GM19035 (cell line): Measurements from ENCODE around the gene ITGA5.

ENCODE experiments used
- ATAC-seq: cut with Tn5 transposase; IDR thresholded peaks from one replicate; pipeline ENCODE4 v1.9.1; 2021; ENCODE audit not compliant: unreplicated experiment

ITGA5 gene

GRCh38 chr12:54390176-54390667, 28.8 kb downstream of the ITGA5 start:
- ATAC-seq: no peak

- no peak for ATAC-seq
Measured at GRCh38 chr12:54389607-54390175, 29.4 kb downstream of the ITGA5 start.

- no peak for ATAC-seq
Measured at GRCh38 chr12:54389134-54389508, 29.9 kb downstream of the ITGA5 start.

GRCh38 chr12:54388237-54389133, 30.6 kb downstream of the ITGA5 start:
- ATAC-seq: no peak

GRCh38 chr12:54387114-54387467, 32.0 kb downstream of the ITGA5 start:
- no peak for ATAC-seq

GRCh38 chr12:54386403-54387113, 32.5 kb downstream of the ITGA5 start:
- no peak for ATAC-seq

- no peak for ATAC-seq
Measured at GRCh38 chr12:54385251-54385914, 33.7 kb downstream of the ITGA5 start.

- ATAC-seq: no peak
Measured at GRCh38 chr12:54384591-54385041, 34.5 kb downstream of the ITGA5 start, which contains the start of gene ZNF385A. TSS of gene ZNF385A (minus strand) at chr12:54384733. CDS start at chr12:54384514, 219 bp downstream.

GRCh38 chr12:54383041-54383609, 35.9 kb downstream of the ITGA5 start:
- no peak for ATAC-seq

GRCh38 chr12:54381136-54381535, 37.9 kb downstream of the ITGA5 start:
- ATAC-seq: no peak

GRCh38 chr12:54379398-54380201, 39.5 kb downstream of the ITGA5 start:
- ATAC-seq: peak; percentile 82

- ATAC-seq: no peak
Measured at GRCh38 chr12:54378796-54379397, 40.2 kb downstream of the ITGA5 start.

GRCh38 chr12:54377797-54378515, 41.1 kb downstream of the ITGA5 start:
- no peak for ATAC-seq

GRCh38 chr12:54377007-54377406, 42.1 kb downstream of the ITGA5 start:
- ATAC-seq: no peak

- ATAC-seq: no peak
Measured at GRCh38 chr12:54376596-54376995, 42.5 kb downstream of the ITGA5 start.

GRCh38 chr12:54375259-54375579, 43.8 kb downstream of the ITGA5 start:
- no peak for ATAC-seq

GRCh38 chr12:54374562-54375258, 44.4 kb downstream of the ITGA5 start:
- no peak for ATAC-seq
